Calu3 (cell line): ENCODE results near the gene DST. TPM values are rescaled to one million over a fixed set of nuclear protein-coding genes. Genes with fewer than 3 reads are reported as not detected.

ENCODE experiments used
- BruUV-seq: library from RNA; stranded (reverse); fragments of 400-500 nt; replicated peaks from 2 replicates; lab custom pipeline; 2021; lab: Mats Ljungman, UMichigan
- CTCF ChIA-PET: fragments of 300-600 bp; sonication (Branson Sonifier 250); formaldehyde crosslinking; loops from one replicate; lab custom pipeline; 2022; ENCODE audit warnings: antibody characterized with exemption; lab: Charles Lee
- DNase-seq: peaks from one replicate; pipeline ENCODE4 v3.0.0; 2022
- H3K27ac Mint-ChIP-seq: one replicate; pipeline ENCODE4 v1.8.0; 2022; ENCODE audit warnings: mixed read lengths; ENCODE audit not compliant: unreplicated experiment
- H3K27me3 Mint-ChIP-seq: one replicate; pipeline ENCODE4 v1.8.0; 2022; ENCODE audit warnings: mixed read lengths; ENCODE audit not compliant: unreplicated experiment
- H3K36me3 Mint-ChIP-seq: one replicate; pipeline ENCODE4 v1.8.0; 2022; ENCODE audit warnings: mild to moderate bottlenecking, moderate library complexity, mixed read lengths; ENCODE audit not compliant: insufficient read depth, unreplicated experiment
- H3K4me1 Mint-ChIP-seq: one replicate; pipeline ENCODE4 v1.8.0; 2022; ENCODE audit warnings: mild to moderate bottlenecking, low read depth, mixed read lengths; ENCODE audit not compliant: unreplicated experiment
- H3K4me3 Mint-ChIP-seq: one replicate; pipeline ENCODE4 v1.8.0; 2022; ENCODE audit warnings: mild to moderate bottlenecking, low read depth, moderate library complexity, mixed read lengths; ENCODE audit not compliant: unreplicated experiment
- H3K9me3 Mint-ChIP-seq: one replicate; pipeline ENCODE4 v1.8.0; 2022; ENCODE audit warnings: low read depth, mixed read lengths; ENCODE audit not compliant: unreplicated experiment
- intact Hi-C: fragments of 100-400 bp; cut with micrococcal nuclease; formaldehyde crosslinking; loops from one replicate; pipeline ENCODE4 v1.10.0; 2022; ENCODE audit not compliant: unreplicated experiment
- total RNA-seq: library from RNA; stranded (reverse); gene quantifications from 2 replicates; pipeline ENCODE4 v1.2.3, GENCODE V29; 2022
- TF ChIP-seq, protein P1 (sequence below): fragments of 200-600 bp; IDR thresholded peaks from one replicate; pipeline ENCODE4 v1.8.0; 2022; ENCODE audit warnings: antibody characterized with exemption; ENCODE audit not compliant: unreplicated experiment

The DST gene
- total RNA-seq, 1 experiment from 2014 or later: 212 TPM

- Mint-ChIP-seq H3K4me3 (no peak overlapping the region), H3K36me3 (no peaks in the 10 kb centered on the region), H3K27ac (no peak overlapping the region), H3K9me3 (no peaks in the 10 kb centered on the region), H3K27me3 (no peaks in the 10 kb centered on the region), H3K4me1 (peaks cover 10% of the 10 kb centered on the region)
- TF ChIP-seq, protein P1, sequence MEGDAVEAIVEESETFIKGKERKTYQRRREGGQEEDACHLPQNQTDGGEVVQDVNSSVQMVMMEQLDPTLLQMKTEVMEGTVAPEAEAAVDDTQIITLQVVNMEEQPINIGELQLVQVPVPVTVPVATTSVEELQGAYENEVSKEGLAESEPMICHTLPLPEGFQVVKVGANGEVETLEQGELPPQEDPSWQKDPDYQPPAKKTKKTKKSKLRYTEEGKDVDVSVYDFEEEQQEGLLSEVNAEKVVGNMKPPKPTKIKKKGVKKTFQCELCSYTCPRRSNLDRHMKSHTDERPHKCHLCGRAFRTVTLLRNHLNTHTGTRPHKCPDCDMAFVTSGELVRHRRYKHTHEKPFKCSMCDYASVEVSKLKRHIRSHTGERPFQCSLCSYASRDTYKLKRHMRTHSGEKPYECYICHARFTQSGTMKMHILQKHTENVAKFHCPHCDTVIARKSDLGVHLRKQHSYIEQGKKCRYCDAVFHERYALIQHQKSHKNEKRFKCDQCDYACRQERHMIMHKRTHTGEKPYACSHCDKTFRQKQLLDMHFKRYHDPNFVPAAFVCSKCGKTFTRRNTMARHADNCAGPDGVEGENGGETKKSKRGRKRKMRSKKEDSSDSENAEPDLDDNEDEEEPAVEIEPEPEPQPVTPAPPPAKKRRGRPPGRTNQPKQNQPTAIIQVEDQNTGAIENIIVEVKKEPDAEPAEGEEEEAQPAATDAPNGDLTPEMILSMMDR: no peak
- BruUV-seq: TSS peak; percentile 63
- CTCF ChIA-PET: interaction anchor here (0.6 to 1.3 kb wide), 4 partner anchors 10 to 171 kb away, joined by 3 to 17 read pairs (median 4); no protein-coding TSS in a partner anchor
- intact Hi-C loops: no loop called here
- no peak for DNase-seq
These were observed 100.8 kb downstream of the DST start for GRCh38 chr6:56541741-56542360.

DNA sequence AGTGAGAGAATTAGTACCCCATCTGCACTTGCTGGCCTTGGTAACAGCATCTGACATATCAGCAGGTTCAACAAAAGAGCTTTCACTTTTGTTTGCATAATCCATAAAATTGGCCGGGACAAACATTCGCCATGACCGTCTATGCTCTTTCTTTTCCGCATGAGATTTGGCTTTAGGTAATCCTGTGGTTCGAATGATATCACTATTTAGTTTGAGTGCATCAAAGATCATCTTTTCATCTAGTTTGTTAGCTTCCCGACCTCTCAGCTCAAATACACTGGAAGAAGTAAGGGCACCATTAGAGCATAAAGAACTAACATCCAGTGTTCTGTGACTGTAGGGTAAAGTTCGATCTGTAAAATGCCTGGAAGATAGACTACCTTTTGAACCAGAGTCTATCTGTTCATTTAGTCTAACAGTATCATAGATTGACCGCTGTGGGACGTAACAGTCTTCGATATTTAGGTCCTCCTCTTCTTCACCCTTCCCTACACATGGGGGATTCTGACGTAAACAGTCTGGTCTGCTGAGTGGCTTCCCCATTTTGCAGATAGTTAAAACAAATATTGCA is 101.6 kb downstream of the DST start:
- no peaks in the 10 kb centered on the region for H3K27me3 Mint-ChIP-seq
- TF ChIP-seq, protein P1: no peak
- no peaks in the 10 kb centered on the region for H3K9me3 Mint-ChIP-seq
- intact Hi-C loops: no loop called here
- peaks cover 6% of the 10 kb centered on the region for H3K4me1 Mint-ChIP-seq
- H3K27ac Mint-ChIP-seq: no peak overlapping the region
- no peaks in the 10 kb centered on the region for H3K36me3 Mint-ChIP-seq
- no TSS peak for BruUV-seq
- no peak for DNase-seq
- CTCF ChIA-PET: interaction anchor here (1.3 kb wide), 1 partner anchor 10 kb away, joined by 3 read pairs; no protein-coding TSS in a partner anchor
- H3K4me3 Mint-ChIP-seq: no peak overlapping the region

DNA sequence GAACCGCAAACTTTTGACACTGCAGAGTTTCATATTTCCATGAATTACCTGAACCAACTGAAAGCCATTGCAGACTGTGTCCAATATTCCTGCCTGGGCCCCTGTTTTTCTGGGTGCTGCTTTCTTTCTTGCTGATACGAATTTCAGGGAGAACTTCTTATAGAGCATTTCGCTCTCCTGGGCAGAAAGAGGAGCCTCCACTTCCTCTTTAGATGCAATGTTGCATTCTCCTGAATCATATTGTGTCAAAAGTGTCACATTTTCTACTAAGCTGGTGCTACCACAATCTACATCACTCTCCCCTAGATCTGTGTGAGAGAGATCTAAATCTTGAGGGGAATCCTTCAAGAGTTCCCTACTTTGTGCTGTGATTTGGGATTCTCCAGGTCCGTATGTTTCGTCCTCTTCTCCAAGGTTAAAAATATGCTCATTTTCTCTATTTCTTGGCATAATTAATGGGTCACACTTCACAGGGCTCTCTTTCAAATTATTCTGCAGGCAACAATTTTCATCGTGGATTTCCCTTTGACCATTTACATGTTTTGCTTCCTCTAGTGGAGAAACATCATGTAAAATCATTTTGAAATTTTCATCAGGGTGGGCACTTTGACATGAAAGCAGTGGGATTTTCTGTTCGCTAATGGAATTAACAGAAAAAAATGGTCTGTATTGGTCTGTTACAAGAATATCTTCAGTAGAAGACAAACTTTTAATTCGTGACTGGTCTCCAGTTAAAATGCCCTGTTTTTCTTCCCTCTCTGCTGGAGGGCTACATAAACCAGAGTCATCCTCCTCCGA is 102.3 kb downstream of the DST start:
- no peaks in the 10 kb centered on the region for H3K36me3 Mint-ChIP-seq
- DNase-seq: no peak
- no peak overlapping the region for H3K4me3 Mint-ChIP-seq
- intact Hi-C loops: no loop called here
- no TSS peak for BruUV-seq
- H3K9me3 Mint-ChIP-seq: no peaks in the 10 kb centered on the region
- H3K4me1 Mint-ChIP-seq: peaks cover 6% of the 10 kb centered on the region
- H3K27ac Mint-ChIP-seq: no peak overlapping the region
- no peaks in the 10 kb centered on the region for H3K27me3 Mint-ChIP-seq
- CTCF ChIA-PET: interaction anchor here (1.3 kb wide), 1 partner anchor 11 kb away, joined by 3 read pairs; no protein-coding TSS in a partner anchor
- TF ChIP-seq, protein P1: no peak

- TF ChIP-seq, protein P1: no peak
- intact Hi-C loops: no loop called here
- H3K27me3 Mint-ChIP-seq: no peaks in the 10 kb centered on the region
- no peak for DNase-seq
- no peaks in the 10 kb centered on the region for H3K9me3 Mint-ChIP-seq
- CTCF ChIA-PET: no interaction called here
- peaks cover 3% of the 10 kb centered on the region for H3K36me3 Mint-ChIP-seq
- no peak overlapping the region for H3K4me3 Mint-ChIP-seq
- BruUV-seq: no TSS peak
- peaks cover 10% of the 10 kb centered on the region for H3K4me1 Mint-ChIP-seq
- no peak overlapping the region for H3K27ac Mint-ChIP-seq
These were observed 103.1 kb downstream of the DST start for GRCh38 chr6:56539527-56540105.
